Activated naive CD8-positive, alpha-beta T cell treated with anti-CD3 and anti-CD28 coated beads for 36 hours (primary cell): Measurements from ENCODE around the gene FAM50B. TPM values are rescaled to one million over a fixed set of nuclear protein-coding genes. Genes with fewer than 3 reads are reported as not detected.

Experiments used
- DNase-seq: peaks from one replicate; pipeline ENCODE4 v3.0.0; 2021
- H3K27ac Mint-ChIP-seq: one replicate; pipeline ENCODE4 v1.8.0; 2022; ENCODE audit warnings: mild to moderate bottlenecking, moderate library complexity, mixed read lengths
- H3K27me3 Mint-ChIP-seq: one replicate; pipeline ENCODE4 v1.8.0; 2022; ENCODE audit warnings: mild to moderate bottlenecking, mixed read lengths
- H3K36me3 Mint-ChIP-seq: one replicate; pipeline ENCODE4 v1.8.0; 2021; ENCODE audit warnings: mild to moderate bottlenecking, mixed read lengths
- H3K4me1 Mint-ChIP-seq: one replicate; pipeline ENCODE4 v1.8.0; 2021; ENCODE audit warnings: mixed read lengths
- H3K4me3 Mint-ChIP-seq: one replicate; pipeline ENCODE4 v1.8.0; 2022; ENCODE audit warnings: mild to moderate bottlenecking, moderate library complexity, mixed read lengths
- H3K9me3 Mint-ChIP-seq: one replicate; pipeline ENCODE4 v1.8.0; 2022; ENCODE audit warnings: mixed read lengths
- total RNA-seq, 2 experiments: library from RNA; stranded (reverse); gene quantifications; one replicate each; pipeline ENCODE4 v1.2.3, GENCODE V29; 2021

The FAM50B gene
- total RNA-seq: 1 to 10 TPM; 8.7 TPM

GRCh38 chr6:3848925-3849605, at the start of gene FAM50B:
Gene FAM50B, plus strand, starts transcription at chr6:3849373. Its CDS starts 439 bp downstream, at chr6:3849812.
- Mint-ChIP-seq H3K4me1 (peaks cover 7% of the 10 kb centered on the region), H3K36me3 (peaks cover 21% of the 10 kb centered on the region), H3K27me3 (no peaks in the 10 kb centered on the region), H3K27ac (peak within 1 kb of the TSS; percentile 82), H3K4me3 (peak within 1 kb of the TSS; percentile 74), H3K9me3 (no peaks in the 10 kb centered on the region)
- peak; percentile 88 for DNase-seq

- peaks cover 4% of the 10 kb centered on the region for H3K27me3 Mint-ChIP-seq
- no peak overlapping the region for H3K4me3 Mint-ChIP-seq
- H3K4me1 Mint-ChIP-seq: no peaks in the 10 kb centered on the region
- DNase-seq: no peak
- no peaks in the 10 kb centered on the region for H3K36me3 Mint-ChIP-seq
- H3K9me3 Mint-ChIP-seq: no peaks in the 10 kb centered on the region
- no peak overlapping the region for H3K27ac Mint-ChIP-seq
These were observed 49.5 kb upstream of the FAM50B start for GRCh38 chr6:3799719-3800118.

GRCh38 chr6:3800850-3801591, 48.2 kb upstream of the FAM50B start:
- Mint-ChIP-seq H3K4me1 (no peaks in the 10 kb centered on the region), H3K27me3 (peaks cover 4% of the 10 kb centered on the region), H3K27ac (no peak overlapping the region), H3K4me3 (no peak overlapping the region), H3K36me3 (no peaks in the 10 kb centered on the region), H3K9me3 (no peaks in the 10 kb centered on the region)
- DNase-seq: no peak

GRCh38 chr6:3801960-3802359, 47.2 kb upstream of the FAM50B start:
- Mint-ChIP-seq H3K9me3 (no peaks in the 10 kb centered on the region), H3K27ac (no peak overlapping the region), H3K36me3 (no peaks in the 10 kb centered on the region), H3K4me3 (no peak overlapping the region), H3K27me3 (peaks cover 4% of the 10 kb centered on the region), H3K4me1 (no peaks in the 10 kb centered on the region)
- no peak for DNase-seq

GRCh38 chr6:3803627-3804468, 45.3 kb upstream of the FAM50B start:
- no peak overlapping the region for H3K4me3 Mint-ChIP-seq
- no peaks in the 10 kb centered on the region for H3K27me3 Mint-ChIP-seq
- no peaks in the 10 kb centered on the region for H3K9me3 Mint-ChIP-seq
- no peaks in the 10 kb centered on the region for H3K4me1 Mint-ChIP-seq
- DNase-seq: no peak
- no peaks in the 10 kb centered on the region for H3K36me3 Mint-ChIP-seq
- no peak overlapping the region for H3K27ac Mint-ChIP-seq

- no peak for DNase-seq
- H3K9me3 Mint-ChIP-seq: no peaks in the 10 kb centered on the region
- no peaks in the 10 kb centered on the region for H3K27me3 Mint-ChIP-seq
- H3K36me3 Mint-ChIP-seq: no peaks in the 10 kb centered on the region
- no peak overlapping the region for H3K4me3 Mint-ChIP-seq
- H3K27ac Mint-ChIP-seq: no peak overlapping the region
- H3K4me1 Mint-ChIP-seq: no peaks in the 10 kb centered on the region
These were observed 44.2 kb upstream of the FAM50B start for GRCh38 chr6:3804964-3805363.

GRCh38 chr6:3805448-3806123, 43.6 kb upstream of the FAM50B start:
- no peak for DNase-seq
- H3K27me3 Mint-ChIP-seq: no peaks in the 10 kb centered on the region
- no peak overlapping the region for H3K4me3 Mint-ChIP-seq
- no peak overlapping the region for H3K27ac Mint-ChIP-seq
- H3K4me1 Mint-ChIP-seq: no peaks in the 10 kb centered on the region
- H3K36me3 Mint-ChIP-seq: no peaks in the 10 kb centered on the region
- no peaks in the 10 kb centered on the region for H3K9me3 Mint-ChIP-seq

GRCh38 chr6:3806169-3806922, 42.8 kb upstream of the FAM50B start:
- no peak overlapping the region for H3K27ac Mint-ChIP-seq
- no peaks in the 10 kb centered on the region for H3K9me3 Mint-ChIP-seq

GRCh38 chr6:3808199-3808598, 41.0 kb upstream of the FAM50B start:
- no peaks in the 10 kb centered on the region for H3K4me1 Mint-ChIP-seq
- DNase-seq: no peak
- H3K4me3 Mint-ChIP-seq: no peak overlapping the region
- H3K27me3 Mint-ChIP-seq: no peaks in the 10 kb centered on the region
- H3K9me3 Mint-ChIP-seq: no peaks in the 10 kb centered on the region
- no peaks in the 10 kb centered on the region for H3K36me3 Mint-ChIP-seq
- no peak overlapping the region for H3K27ac Mint-ChIP-seq

More at GRCh38 chr6:3806169-3806922, 42.8 kb upstream of the FAM50B start:
- H3K4me1 Mint-ChIP-seq: no peaks in the 10 kb centered on the region
- no peak overlapping the region for H3K4me3 Mint-ChIP-seq
- no peak for DNase-seq
- no peaks in the 10 kb centered on the region for H3K27me3 Mint-ChIP-seq
- no peaks in the 10 kb centered on the region for H3K36me3 Mint-ChIP-seq

- H3K27me3 Mint-ChIP-seq: no peaks in the 10 kb centered on the region
- H3K4me1 Mint-ChIP-seq: no peaks in the 10 kb centered on the region
- no peaks in the 10 kb centered on the region for H3K9me3 Mint-ChIP-seq
- DNase-seq: no peak
- H3K27ac Mint-ChIP-seq: no peak overlapping the region
- no peak overlapping the region for H3K4me3 Mint-ChIP-seq
- H3K36me3 Mint-ChIP-seq: no peaks in the 10 kb centered on the region
These were observed 40.2 kb upstream of the FAM50B start for GRCh38 chr6:3808759-3809514.

- no peak overlapping the region for H3K27ac Mint-ChIP-seq
- no peaks in the 10 kb centered on the region for H3K9me3 Mint-ChIP-seq
- DNase-seq: no peak
- H3K4me3 Mint-ChIP-seq: no peak overlapping the region
- no peaks in the 10 kb centered on the region for H3K36me3 Mint-ChIP-seq
- no peaks in the 10 kb centered on the region for H3K4me1 Mint-ChIP-seq
- H3K27me3 Mint-ChIP-seq: no peaks in the 10 kb centered on the region
These were observed 39.7 kb upstream of the FAM50B start for GRCh38 chr6:3809515-3809891.

GRCh38 chr6:3809982-3810381, 39.2 kb upstream of the FAM50B start:
- Mint-ChIP-seq H3K4me1 (no peaks in the 10 kb centered on the region), H3K27ac (no peak overlapping the region), H3K4me3 (no peak overlapping the region), H3K27me3 (no peaks in the 10 kb centered on the region), H3K36me3 (no peaks in the 10 kb centered on the region), H3K9me3 (no peaks in the 10 kb centered on the region)
- DNase-seq: no peak

- Mint-ChIP-seq H3K27me3 (no peaks in the 10 kb centered on the region), H3K36me3 (no peaks in the 10 kb centered on the region), H3K9me3 (no peaks in the 10 kb centered on the region), H3K4me3 (no peak overlapping the region), H3K4me1 (no peaks in the 10 kb centered on the region), H3K27ac (no peak overlapping the region)
- no peak for DNase-seq
These were observed 38.0 kb upstream of the FAM50B start for GRCh38 chr6:3811191-3811590.

- H3K9me3 Mint-ChIP-seq: no peaks in the 10 kb centered on the region
- H3K27me3 Mint-ChIP-seq: no peaks in the 10 kb centered on the region
- H3K27ac Mint-ChIP-seq: no peak overlapping the region
- H3K4me3 Mint-ChIP-seq: no peak overlapping the region
- DNase-seq: no peak
- no peaks in the 10 kb centered on the region for H3K4me1 Mint-ChIP-seq
- no peaks in the 10 kb centered on the region for H3K36me3 Mint-ChIP-seq
These were observed 36.6 kb upstream of the FAM50B start for GRCh38 chr6:3812596-3812995.
